GM23338 (cell line): ENCODE data around the gene PARP8. TPM values are rescaled to one million over a fixed set of nuclear protein-coding genes. Genes with fewer than 3 reads are reported as not detected.

ENCODE experiments used
- ATAC-seq: fragments of 200-7000 bp; cut with Tn5 transposase; 3 replicates; pipeline ENCODE4 v1.9.1; 2020
- DNase-seq: peaks from one replicate; pipeline ENCODE4 v3.0.0-alpha.2; 2015; ENCODE audit warnings: low spot score
- H2AFZ ChIP-seq: fragments of 200-600 bp; sonication (generic); 2 replicates; pipeline ENCODE4 v1.8.0; 2016; ENCODE audit warnings: antibody characterized with exemption, mild to moderate bottlenecking, moderate library complexity
- H3F3A ChIP-seq: fragments of 200-600 bp; sonication (generic); replicated peaks from 2 replicates; pipeline ENCODE4 v1.8.0; 2017; ENCODE audit warnings: antibody characterized with exemption, mixed run types, low read depth
- H3K27ac ChIP-seq: fragments of 200-600 bp; sonication (generic); 2 replicates; pipeline ENCODE4 v1.6.1; 2016; ENCODE audit warnings: low read depth
- H3K27me3 ChIP-seq: fragments of 200-600 bp; sonication (generic); 2 replicates; pipeline ENCODE4 v1.8.0; 2016; ENCODE audit warnings: mild to moderate bottlenecking, mixed run types, moderate library complexity; ENCODE audit not compliant: insufficient read depth
- H3K36me3 ChIP-seq: fragments of 200-600 bp; sonication (generic); 2 replicates; pipeline ENCODE4 v1.8.0; 2016; ENCODE audit warnings: mild to moderate bottlenecking; ENCODE audit not compliant: insufficient read depth
- H3K4me1 ChIP-seq: fragments of 200-600 bp; sonication (generic); 2 replicates; pipeline ENCODE4 v1.8.0; 2016; ENCODE audit warnings: mild to moderate bottlenecking, moderate library complexity; ENCODE audit not compliant: insufficient read depth
- H3K4me2 ChIP-seq: fragments of 200-600 bp; sonication (generic); 2 replicates; pipeline ENCODE4 v1.7.1; 2017; ENCODE audit warnings: mixed run types
- H3K4me3 ChIP-seq: fragments of 200-600 bp; sonication (generic); 2 replicates; pipeline ENCODE4 v1.6.1; 2016; ENCODE audit warnings: mixed run types
- H3K79me2 ChIP-seq: fragments of 200-600 bp; sonication (generic); replicated peaks from 2 replicates; pipeline ENCODE4 v1.8.0; 2017; ENCODE audit warnings: mild to moderate bottlenecking; ENCODE audit not compliant: insufficient read depth
- H3K9me2 ChIP-seq: fragments of 200-600 bp; sonication (generic); 2 replicates; pipeline ENCODE4 v1.8.0; 2017; ENCODE audit not compliant: insufficient read depth
- H4K20me1 ChIP-seq: fragments of 200-600 bp; sonication (generic); replicated peaks from 2 replicates; pipeline ENCODE4 v1.8.0; 2017; ENCODE audit warnings: mild to moderate bottlenecking; ENCODE audit not compliant: insufficient read depth
- H3K27ac Mint-ChIP-seq: 2 replicates; pipeline ENCODE4 v1.8.0; 2020; ENCODE audit warnings: inconsistent platforms, mild to moderate bottlenecking, moderate library complexity, mixed read lengths
- H3K27me3 Mint-ChIP-seq: 3 replicates; pipeline ENCODE4 v1.8.0; 2022; ENCODE audit warnings: low read depth, mild to moderate bottlenecking, moderate library complexity, mixed read lengths, inconsistent platforms; ENCODE audit not compliant: insufficient read depth, poor library complexity
- H3K36me3 Mint-ChIP-seq: 3 replicates; pipeline ENCODE4 v1.8.0; 2021; ENCODE audit warnings: low read depth, mild to moderate bottlenecking, inconsistent platforms, moderate library complexity, mixed read lengths
- H3K4me1 Mint-ChIP-seq: 3 replicates; pipeline ENCODE4 v1.8.0; 2020; ENCODE audit warnings: mild to moderate bottlenecking, inconsistent platforms, mixed read lengths
- H3K4me3 Mint-ChIP-seq: 3 replicates; pipeline ENCODE4 v1.8.0; 2021; ENCODE audit warnings: moderate library complexity, mild to moderate bottlenecking, inconsistent platforms, mixed read lengths
- H3K9me3 Mint-ChIP-seq: 3 replicates; pipeline ENCODE4 v1.8.0; 2020; ENCODE audit warnings: moderate library complexity, mild to moderate bottlenecking, inconsistent platforms, mixed read lengths
- CREB1 ChIP-seq: fragments of 250-450 bp; sonication (Bioruptor Pico); IDR thresholded peaks from 2 replicates; pipeline ENCODE4 v1.5.0; 2020; ENCODE audit warnings: low read depth, mild to moderate bottlenecking, moderate library complexity
- ETS1 ChIP-seq: IDR thresholded peaks from 2 replicates; pipeline ENCODE4 v1.6.1; 2016; ENCODE audit warnings: antibody characterized with exemption
- EZH2 ChIP-seq: fragments of 200-600 bp; sonication (generic); IDR thresholded peaks from one replicate; pipeline ENCODE4 v1.8.0; 2017; ENCODE audit warnings: antibody characterized with exemption, mild to moderate bottlenecking, low read depth; ENCODE audit not compliant: unreplicated experiment
- EZH2phosphoT487 ChIP-seq: fragments of 200-600 bp; sonication (generic); IDR thresholded peaks from one replicate; pipeline ENCODE4 v1.8.1; 2018; ENCODE audit warnings: antibody characterized with exemption; ENCODE audit not compliant: unreplicated experiment
- JUNB ChIP-seq: IDR thresholded peaks from one replicate; pipeline ENCODE4 v1.6.1; 2016; ENCODE audit warnings: antibody characterized with exemption; ENCODE audit not compliant: unreplicated experiment
- NANOG ChIP-seq: IDR thresholded peaks from 2 replicates; pipeline ENCODE4 v1.6.1; 2016; ENCODE audit warnings: antibody characterized with exemption, borderline replicate concordance
- STAT1 ChIP-seq: IDR thresholded peaks from one replicate; pipeline ENCODE4 v1.6.1; 2016; ENCODE audit warnings: antibody characterized with exemption; ENCODE audit not compliant: unreplicated experiment
- ZNF114 ChIP-seq: fragments of 250-450 bp; sonication (Bioruptor Pico); IDR thresholded peaks from 2 replicates; pipeline ENCODE4 v1.5.0; 2020; ENCODE audit warnings: mild to moderate bottlenecking, moderate library complexity
- ZNF331 ChIP-seq: fragments of 250-450 bp; sonication (Bioruptor Pico); IDR thresholded peaks from 2 replicates; pipeline ENCODE4 v1.5.0; 2020; ENCODE audit warnings: low read depth, mild to moderate bottlenecking, moderate library complexity
- polyA plus RNA-seq: library from polyadenylated mRNA; unstranded; fragments of >200 nt; fragmentation: Nextera tagmentation; extraction: Ambion mirVana; gene quantifications from 2 replicates; pipeline ENCODE4 v1.2.1, GENCODE V29; 2016
- total RNA-seq: library from RNA; depleted of rRNA; stranded (reverse); fragments of >200 nt; shearing (Covaris generic); gene quantifications from 2 replicates; pipeline ENCODE4 v1.2.3, GENCODE V29; 2014
- TF ChIP-seq, protein P1 (sequence below): fragments of 250-450 bp; sonication (Bioruptor Pico); IDR thresholded peaks from 2 replicates; pipeline ENCODE4 v1.5.0; 2020; ENCODE audit warnings: mild to moderate bottlenecking, moderate library complexity
- TF ChIP-seq, protein P2 (sequence below), 2 experiments: fragments of 200-600 bp in 1 of 2; sonication (generic) in 1 of 2; conservative IDR thresholded peaks; 2 replicates each; pipeline versions ENCODE4 v1.5.1 to v1.6.1; 2016 to 2017; ENCODE audit warnings: antibody characterized with exemption in 2 of 2, low read depth in 2 of 2, mild to moderate bottlenecking in 2 of 2, moderate library complexity in 1 of 2

PARP8 gene
- total and polyA plus RNA-seq, 2 experiments from 2014 or later = 13.0 to 25.0 TPM

GRCh38 chr5:50875002-50875344 is 208.5 kb downstream of the PARP8 start:
- no peaks in the 10 kb centered on the region for H3K27me3 Mint-ChIP-seq
- H3K9me3 Mint-ChIP-seq = no peaks in the 10 kb centered on the region
- no peak for ATAC-seq

More at GRCh38 chr5:50875002-50875344, 208.5 kb downstream of the PARP8 start:
- no peaks in the 10 kb centered on the region for H3K4me1 ChIP-seq
- H3K36me3 ChIP-seq = no peaks in the 10 kb centered on the region
- Mint-ChIP-seq H3K4me1 (no peaks in the 10 kb centered on the region), H3K4me3 (no peak overlapping the region), H3K27ac (no peak overlapping the region), H3K36me3 (no peaks in the 10 kb centered on the region)
- no peak overlapping the region for H3K4me3 ChIP-seq
- no peak for DNase-seq
- no peak overlapping the region for H2AFZ ChIP-seq
- H3K9me2 ChIP-seq = no peaks in the 10 kb centered on the region; the same call in 1 of the 2 replicates
- no peak overlapping the region for H3K4me2 ChIP-seq
- H3K79me2 ChIP-seq = no peaks in the 10 kb centered on the region
- H4K20me1 ChIP-seq = no peaks in the 10 kb centered on the region
- H3K27me3 ChIP-seq = no peaks in the 10 kb centered on the region
- no peak overlapping the region for H3K27ac ChIP-seq
- TF ChIP-seq ZNF114 (CRISPR knock-in tag) (no peak), ETS1 (no peak), JUNB (no peak), CREB1 (CRISPR knock-in tag) (no peak), ZNF331 (no peak), EZH2 (no peak), EZH2phosphoT487 (no peak), NANOG (no peak), STAT1 (no peak)
- TF ChIP-seq, protein P1, sequence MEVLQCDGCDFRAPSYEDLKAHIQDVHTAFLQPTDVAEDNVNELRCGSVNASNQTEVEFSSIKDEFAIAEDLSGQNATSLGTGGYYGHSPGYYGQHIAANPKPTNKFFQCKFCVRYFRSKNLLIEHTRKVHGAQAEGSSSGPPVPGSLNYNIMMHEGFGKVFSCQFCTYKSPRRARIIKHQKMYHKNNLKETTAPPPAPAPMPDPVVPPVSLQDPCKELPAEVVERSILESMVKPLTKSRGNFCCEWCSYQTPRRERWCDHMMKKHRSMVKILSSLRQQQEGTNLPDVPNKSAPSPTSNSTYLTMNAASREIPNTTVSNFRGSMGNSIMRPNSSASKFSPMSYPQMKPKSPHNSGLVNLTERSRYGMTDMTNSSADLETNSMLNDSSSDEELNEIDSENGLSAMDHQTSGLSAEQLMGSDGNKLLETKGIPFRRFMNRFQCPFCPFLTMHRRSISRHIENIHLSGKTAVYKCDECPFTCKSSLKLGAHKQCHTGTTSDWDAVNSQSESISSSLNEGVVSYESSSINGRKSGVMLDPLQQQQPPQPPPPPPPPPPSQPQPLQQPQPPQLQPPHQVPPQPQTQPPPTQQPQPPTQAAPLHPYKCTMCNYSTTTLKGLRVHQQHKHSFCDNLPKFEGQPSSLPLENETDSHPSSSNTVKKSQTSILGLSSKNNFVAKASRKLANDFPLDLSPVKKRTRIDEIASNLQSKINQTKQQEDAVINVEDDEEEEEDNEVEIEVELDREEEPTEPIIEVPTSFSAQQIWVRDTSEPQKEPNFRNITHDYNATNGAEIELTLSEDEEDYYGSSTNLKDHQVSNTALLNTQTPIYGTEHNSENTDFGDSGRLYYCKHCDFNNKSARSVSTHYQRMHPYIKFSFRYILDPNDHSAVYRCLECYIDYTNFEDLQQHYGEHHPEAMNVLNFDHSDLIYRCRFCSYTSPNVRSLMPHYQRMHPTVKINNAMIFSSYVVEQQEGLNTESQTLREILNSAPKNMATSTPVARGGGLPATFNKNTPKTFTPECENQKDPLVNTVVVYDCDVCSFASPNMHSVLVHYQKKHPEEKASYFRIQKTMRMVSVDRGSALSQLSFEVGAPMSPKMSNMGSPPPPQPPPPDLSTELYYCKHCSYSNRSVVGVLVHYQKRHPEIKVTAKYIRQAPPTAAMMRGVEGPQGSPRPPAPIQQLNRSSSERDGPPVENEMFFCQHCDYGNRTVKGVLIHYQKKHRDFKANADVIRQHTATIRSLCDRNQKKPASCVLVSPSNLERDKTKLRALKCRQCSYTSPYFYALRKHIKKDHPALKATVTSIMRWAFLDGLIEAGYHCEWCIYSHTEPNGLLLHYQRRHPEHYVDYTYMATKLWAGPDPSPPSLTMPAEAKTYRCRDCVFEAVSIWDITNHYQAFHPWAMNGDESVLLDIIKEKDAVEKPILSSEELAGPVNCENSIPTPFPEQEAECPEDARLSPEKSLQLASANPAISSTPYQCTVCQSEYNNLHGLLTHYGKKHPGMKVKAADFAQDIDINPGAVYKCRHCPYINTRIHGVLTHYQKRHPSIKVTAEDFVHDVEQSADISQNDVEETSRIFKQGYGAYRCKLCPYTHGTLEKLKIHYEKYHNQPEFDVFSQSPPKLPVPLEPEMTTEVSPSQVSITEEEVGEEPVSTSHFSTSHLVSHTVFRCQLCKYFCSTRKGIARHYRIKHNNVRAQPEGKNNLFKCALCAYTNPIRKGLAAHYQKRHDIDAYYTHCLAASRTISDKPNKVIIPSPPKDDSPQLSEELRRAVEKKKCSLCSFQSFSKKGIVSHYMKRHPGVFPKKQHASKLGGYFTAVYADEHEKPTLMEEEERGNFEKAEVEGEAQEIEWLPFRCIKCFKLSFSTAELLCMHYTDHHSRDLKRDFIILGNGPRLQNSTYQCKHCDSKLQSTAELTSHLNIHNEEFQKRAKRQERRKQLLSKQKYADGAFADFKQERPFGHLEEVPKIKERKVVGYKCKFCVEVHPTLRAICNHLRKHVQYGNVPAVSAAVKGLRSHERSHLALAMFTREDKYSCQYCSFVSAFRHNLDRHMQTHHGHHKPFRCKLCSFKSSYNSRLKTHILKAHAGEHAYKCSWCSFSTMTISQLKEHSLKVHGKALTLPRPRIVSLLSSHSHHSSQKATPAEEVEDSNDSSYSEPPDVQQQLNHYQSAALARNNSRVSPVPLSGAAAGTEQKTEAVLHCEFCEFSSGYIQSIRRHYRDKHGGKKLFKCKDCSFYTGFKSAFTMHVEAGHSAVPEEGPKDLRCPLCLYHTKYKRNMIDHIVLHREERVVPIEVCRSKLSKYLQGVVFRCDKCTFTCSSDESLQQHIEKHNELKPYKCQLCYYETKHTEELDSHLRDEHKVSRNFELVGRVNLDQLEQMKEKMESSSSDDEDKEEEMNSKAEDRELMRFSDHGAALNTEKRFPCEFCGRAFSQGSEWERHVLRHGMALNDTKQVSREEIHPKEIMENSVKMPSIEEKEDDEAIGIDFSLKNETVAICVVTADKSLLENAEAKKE = no peak
- TF ChIP-seq, protein P2, sequence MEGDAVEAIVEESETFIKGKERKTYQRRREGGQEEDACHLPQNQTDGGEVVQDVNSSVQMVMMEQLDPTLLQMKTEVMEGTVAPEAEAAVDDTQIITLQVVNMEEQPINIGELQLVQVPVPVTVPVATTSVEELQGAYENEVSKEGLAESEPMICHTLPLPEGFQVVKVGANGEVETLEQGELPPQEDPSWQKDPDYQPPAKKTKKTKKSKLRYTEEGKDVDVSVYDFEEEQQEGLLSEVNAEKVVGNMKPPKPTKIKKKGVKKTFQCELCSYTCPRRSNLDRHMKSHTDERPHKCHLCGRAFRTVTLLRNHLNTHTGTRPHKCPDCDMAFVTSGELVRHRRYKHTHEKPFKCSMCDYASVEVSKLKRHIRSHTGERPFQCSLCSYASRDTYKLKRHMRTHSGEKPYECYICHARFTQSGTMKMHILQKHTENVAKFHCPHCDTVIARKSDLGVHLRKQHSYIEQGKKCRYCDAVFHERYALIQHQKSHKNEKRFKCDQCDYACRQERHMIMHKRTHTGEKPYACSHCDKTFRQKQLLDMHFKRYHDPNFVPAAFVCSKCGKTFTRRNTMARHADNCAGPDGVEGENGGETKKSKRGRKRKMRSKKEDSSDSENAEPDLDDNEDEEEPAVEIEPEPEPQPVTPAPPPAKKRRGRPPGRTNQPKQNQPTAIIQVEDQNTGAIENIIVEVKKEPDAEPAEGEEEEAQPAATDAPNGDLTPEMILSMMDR (conservative IDR thresholded peaks at IDR 0.05; ENCODE audit: low read depth in 2 of 2) = no peak
- no peaks in the 10 kb centered on the region for H3F3A ChIP-seq
